HG03521 (cell line): ENCODE data around the gene EPHB1.

Experiments
- ATAC-seq: cut with Tn5 transposase; IDR thresholded peaks from one replicate; pipeline ENCODE4 v1.9.1; 2021; ENCODE audit warnings: mild to moderate bottlenecking, moderate library complexity; ENCODE audit not compliant: unreplicated experiment

The EPHB1 gene

DNA sequence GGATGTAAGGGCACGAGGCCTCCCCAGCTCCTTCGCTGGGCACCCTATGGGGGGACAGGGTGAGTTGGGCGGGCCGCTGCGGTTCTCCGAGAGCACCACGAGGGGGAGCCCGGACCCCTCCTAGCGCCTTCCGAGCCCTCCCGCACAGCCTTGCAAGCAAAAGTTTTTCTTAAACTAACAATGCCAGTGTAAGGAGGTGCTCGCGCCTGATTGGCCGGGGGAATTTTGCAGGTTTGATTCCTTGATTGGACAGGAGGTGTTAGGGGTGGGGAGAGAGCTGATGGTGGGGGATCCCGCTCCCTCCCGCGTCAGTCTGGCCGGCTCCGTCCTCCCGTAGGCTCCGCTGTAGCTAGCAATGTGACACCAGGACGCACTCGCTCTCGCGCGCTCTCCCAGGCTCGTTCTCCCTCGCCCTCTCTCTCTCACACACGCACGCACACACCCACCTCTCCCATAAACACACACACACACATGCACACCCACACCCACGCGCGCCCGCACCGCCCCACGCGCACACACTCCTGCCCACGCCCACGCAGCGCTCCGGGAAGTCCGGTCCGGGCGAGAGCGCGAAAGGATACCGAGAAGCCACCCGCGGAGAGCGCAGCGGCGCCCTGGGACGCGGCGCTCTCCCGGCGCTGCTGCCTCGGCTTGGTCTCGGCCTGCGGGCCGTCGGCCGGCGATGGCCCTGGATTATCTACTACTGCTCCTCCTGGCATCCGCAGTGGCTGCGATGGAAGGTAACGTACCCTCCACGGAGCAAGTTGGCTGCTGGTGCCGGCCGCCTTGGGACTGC lies at the start of gene EPHB1:
Gene EPHB1, plus strand, starts transcription at position 311 of the 796 bp plus-strand sequence.
- peak; percentile 70 for ATAC-seq

DNA sequence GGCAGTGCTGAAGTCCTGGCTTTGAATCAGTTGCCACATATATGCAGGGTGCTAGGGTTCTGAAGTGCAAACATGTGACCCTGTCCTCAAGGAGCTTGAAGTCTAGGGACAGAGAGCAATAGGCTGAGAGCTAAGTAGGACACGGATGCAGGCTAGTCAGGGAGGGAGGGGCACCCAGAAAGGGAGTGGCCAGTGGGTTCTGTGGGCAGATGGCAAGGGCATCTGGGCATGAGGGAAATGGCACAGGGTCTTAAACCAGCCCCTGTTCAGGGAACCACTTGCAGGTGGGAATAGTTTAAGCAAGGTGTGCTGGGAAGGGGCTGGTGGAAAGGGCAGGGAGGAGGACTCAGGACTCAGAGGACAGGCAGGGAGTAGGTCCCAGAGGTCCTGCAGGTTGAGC lies 46.4 kb upstream of the EPHB1 start:
- no peak for ATAC-seq

DNA sequence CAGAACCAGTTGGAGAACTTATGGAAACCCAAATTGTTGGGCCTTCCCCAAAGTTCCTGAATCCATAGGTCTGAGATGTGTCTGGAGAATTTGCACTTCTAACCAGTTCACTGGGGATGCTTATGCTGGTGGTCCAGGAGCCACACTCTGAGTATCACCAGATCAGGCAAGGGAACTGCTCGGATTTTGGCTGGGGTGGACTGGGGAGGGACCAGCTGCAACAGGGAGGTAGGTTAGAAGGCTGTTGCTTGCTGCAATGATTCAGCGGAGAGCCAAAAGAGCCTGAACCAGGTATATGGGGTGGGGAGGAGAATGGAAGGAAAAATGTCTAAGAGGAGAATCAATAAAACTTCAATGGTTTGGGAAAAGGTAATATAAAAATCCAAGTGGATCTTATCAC lies 45.9 kb upstream of the EPHB1 start:
- ATAC-seq = no peak

DNA sequence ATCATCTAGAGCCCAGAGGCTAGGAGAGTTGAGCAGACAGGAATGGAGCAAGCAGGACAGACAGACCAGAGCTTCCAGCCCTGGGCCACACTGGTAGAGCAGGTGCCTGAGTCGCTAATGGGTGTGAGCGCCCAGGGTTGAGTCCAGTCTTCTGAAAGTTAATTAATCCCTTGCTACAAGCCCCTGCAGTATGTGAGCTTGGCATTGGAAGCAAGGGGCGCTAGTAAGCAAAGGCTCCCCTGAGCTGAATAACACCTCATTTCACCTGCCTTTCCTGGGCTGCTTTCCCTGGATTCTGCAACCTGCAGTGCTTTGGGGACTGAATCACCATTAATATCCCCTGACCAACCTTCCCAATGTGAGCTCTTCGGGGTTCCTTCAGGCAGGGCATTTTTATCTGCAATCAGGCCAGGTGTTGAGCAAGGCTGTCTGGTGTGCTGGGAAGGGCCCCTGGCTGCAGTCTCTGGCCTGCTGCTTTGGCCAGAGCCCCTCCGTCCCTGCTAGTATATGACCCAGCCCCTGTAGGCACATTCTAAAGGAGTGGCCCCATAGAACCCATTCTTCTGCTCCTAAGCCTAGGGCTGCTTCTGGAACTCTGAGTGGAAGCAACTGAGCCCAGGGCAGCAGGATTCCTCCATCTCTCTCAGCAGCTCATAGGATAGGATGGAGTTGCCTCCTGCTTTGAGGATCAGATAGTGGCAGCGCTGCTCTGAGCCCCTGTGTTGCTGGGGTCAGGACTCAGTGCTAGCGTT lies 45.1 kb upstream of the EPHB1 start:
- no peak for ATAC-seq

DNA sequence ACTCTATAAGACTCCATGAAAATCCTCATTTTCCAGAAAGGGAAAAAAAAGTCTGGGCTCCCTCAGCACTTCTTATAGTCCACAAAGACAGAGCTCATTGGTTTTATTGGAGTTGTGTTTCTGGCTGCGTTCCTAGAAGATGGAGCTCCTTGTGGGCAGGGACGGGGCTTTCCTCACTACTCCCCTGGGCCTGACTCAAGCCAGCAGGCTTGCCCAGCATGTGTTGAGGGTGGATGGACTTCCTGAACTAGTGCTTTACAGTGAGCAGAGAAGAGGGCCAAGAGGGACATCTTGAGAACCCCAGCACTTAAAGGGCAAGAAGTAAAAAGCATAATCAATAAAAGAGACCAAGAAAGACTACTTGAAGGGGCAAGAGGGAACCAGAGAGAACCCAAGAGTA lies 43.2 kb upstream of the EPHB1 start:
- no peak for ATAC-seq

DNA sequence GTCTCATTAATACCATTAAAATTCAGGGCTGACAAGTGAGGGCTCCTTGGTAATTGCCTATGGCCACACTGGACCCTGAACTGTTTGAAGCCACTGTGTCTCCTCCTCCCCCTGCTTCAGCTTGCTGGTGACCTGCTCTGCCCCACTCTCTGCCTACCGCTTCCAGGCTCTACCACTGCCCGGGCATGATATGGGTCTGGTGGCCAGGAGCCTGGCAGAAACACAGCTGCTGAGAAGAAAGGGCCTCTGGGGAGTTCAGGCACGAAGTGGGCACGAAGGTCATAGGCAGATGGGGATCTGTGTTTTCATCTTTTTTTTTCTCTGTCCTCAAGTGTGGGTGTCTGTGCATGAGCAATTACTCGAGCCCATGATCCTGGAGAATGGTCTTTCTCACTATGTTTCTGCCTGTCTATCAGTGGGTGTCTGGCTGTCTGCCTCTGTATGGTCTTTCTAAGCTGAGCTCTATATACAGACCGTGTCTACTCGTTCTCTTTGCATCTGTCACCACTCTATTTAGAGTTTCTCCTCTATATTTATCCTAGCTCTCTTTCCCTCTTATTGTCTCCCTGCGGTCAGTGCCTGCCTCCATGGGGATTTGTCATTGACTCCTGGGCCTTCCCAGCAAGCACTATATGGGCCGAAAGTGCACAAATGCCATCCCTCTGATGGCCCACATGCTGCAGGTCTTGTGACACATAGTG lies 42.1 kb upstream of the EPHB1 start:
- ATAC-seq = no peak

DNA sequence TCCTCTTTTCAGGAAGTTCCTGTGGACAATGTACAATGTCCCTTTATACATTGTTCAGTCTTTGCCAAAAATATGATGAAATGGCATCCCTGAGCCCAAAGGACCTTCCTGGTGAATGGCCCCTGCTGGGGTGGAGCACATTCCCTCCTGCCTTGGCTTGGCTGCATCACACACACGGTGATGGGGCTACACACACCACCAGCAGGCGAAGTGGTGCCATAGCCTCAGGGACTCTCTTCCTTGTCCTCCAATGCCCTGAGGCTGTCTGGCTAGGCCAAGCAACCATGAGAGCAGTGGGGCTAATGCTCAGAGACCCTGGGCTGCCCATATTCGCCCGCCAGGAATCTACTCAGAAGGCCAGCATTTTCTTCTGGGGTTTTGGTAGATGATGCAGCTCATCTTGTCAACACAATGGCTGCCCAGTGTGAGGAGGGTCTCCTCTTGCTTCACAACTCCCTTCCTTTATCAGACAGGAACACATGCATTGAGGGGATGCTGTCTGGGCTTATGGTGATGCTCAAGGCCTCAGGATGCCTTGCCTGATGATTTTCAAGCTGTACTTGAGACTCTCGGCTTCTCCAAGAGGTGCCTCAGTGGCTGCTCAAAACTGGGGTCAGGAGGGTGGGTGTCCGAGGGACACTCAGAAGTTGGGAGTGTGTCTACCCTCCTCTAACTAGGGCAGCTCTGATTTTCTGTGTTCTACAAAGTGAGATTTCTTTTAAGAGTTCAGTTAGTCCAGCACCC lies 40.9 kb upstream of the EPHB1 start:
- ATAC-seq = no peak

DNA sequence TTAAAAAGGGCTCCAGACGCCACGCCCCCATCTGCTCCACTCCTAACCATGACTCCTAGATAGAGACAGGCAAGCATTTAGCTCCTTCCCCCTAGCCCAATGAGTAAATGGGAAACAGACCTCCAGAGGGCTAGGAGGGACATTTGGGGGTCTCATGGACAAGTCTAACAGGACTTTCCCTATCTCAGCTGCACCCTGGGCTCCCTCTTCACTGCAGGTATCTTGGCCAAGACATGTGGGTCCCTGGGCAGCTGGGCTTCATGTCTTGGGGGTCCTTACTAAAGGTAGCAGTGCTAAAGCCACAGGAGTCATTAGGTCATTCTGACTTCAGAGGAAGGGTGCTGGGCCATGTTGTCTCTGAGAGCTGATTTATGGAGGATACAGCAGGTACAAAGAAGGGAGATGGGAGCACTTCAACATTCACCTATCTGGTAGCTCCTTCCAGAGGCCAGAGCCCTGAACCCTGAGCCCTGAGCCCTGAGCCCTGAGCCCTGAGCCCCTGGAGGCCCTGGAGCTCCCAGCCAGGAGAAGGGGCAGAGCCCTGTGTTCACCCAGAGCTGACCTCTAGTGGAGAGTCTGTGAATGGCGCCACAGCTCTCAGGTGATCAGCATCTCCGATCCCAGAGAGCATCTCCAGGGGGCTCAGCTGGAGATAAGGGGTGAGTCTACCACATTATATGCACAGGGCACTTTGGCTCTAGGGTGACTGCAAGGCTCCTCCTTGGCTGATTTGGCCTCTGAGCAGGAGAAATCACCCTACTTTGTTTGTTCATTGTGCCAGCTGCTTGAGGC lies 40.1 kb upstream of the EPHB1 start:
- ATAC-seq = peak; percentile 78

DNA sequence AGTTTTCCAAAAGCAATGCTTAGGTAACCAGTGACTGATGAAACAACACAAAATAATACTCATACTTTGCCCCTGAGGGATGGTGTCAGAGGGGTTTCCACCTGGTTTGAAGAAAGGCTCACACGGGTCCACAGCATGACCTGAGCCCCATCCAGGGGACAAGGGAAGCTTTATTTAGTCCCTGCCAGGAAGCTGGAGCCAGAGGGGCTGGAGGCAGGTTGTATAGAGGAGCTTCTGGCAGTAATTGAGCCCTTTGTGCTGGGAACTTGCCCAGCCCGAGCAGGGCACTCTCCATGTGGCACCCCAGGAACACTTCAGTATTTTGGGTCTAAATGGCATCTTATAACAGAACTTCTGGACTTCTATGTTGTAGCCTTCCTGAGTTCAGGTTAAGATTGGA lies 39.2 kb upstream of the EPHB1 start:
- ATAC-seq = no peak

DNA sequence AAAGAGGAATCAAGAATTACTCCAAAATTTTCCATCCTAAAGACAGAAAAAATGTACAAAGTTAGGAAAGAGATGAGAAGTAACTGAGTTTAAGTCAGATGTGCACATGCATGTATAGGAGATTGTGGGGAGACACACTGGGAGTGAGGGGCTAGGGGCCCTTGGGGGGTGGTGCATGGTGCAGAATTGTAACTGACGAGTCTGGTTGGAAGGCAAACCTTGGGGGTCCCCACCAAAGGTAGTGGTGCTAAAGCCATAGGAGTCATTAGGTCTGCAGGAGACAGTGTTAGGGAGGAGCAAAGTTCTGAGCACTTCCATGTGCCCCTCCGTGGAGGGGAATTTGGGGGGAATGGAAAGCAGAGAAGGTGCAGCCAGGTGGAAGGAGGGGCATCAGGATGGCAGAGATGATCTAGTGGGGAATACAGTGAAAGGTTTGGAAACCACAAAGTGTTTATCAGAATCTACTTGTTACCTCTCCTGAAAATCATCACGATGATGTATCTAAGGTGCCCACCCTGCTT lies 37.5 kb upstream of the EPHB1 start:
- ATAC-seq = no peak

DNA sequence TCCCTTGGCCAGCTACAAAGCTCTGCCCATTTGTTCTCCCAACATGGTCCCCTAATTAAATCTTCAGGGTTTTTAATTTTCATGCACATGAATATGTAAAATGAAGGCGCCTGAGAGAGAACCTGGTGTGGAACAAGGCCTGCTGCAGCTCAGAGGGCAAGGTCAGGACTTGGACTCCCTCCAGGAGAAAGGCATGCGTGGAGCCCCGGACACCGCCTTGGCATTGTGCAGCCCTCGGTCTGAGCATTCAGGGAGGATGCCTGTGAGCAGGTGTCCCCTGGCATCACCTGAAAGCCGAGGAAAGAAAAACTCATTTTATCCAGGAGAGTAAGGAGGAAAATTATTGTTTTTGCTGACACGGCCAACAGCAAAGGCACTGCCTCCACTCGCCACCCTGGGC lies 33.8 kb upstream of the EPHB1 start:
- no peak for ATAC-seq

DNA sequence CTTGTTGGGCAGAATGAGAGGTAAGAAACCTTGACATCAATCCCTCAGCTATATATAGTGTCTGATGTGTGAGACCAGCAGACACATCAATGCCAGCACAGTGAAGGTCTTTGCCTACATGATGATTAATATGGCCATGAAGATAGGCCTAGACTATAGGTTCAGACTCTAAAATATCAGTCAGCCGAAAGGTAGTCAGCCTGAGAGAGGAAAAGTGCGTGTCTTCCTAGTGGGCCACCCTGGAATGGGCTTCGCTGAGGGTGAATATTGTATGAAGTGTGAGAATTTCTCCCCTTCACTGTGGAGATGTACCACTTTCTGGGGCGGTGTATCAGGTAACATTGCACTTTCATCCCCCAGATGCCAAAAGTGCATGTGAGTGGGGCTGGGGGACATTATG lies 33.0 kb upstream of the EPHB1 start:
- no peak for ATAC-seq

DNA sequence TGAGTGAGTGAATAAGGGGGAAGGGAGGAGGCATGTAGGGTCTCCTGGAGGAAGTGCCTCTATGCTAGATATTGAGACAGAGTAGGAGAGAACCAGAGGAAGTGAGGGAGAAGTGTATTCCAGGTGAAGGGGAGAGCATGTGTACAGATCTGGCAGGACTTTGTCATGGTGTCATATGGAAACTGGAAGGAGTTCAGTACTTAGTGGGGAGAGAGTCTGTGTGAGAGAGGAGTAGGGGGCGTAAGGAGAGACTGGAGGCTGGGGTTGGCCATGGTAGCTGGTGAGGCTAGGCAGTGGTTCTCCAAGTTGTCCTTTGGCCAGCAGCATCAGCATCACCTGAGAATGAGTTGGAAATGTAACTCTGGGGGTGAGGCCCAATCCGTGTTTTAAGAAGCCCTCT lies 29.6 kb upstream of the EPHB1 start:
- no peak for ATAC-seq

DNA sequence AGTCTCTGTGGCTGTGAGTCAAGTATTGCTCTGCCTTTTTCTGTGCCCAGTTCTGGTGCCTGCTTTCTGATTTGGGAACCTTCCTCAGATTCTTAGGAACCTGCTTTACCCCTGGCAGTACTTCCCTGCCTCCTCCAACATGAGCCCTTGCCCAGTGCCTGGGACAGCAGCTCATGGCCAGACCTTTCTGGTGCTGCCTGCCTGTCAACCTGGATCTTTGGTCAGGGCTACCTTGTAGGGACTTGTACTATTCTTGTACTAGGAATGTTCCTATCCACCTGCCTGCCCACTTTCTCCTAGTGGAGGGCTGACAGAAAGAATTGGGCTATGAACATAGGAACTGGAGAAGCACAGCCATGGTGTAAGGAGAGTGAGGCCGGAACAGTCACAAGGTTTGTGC lies 28.8 kb upstream of the EPHB1 start:
- ATAC-seq = no peak

DNA sequence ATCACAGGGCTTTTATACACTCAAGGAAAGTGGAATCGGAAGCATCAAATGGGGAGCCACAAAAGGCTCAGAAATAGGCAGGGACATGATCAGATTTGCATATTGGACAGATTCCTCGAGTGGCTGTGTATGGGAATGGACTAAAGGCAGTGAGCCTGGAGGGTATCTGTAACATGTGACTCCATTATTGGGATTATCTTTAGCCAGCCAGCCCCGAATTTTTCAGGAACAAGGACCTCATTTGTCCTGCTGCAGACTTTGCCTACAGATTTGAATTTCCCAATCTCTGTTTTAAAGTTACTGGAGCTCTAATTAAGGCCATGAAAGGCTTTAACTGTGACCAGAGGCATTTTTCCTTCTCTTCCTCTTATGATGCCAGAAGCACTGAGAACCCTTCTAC lies 26.9 kb upstream of the EPHB1 start:
- ATAC-seq = no peak

DNA sequence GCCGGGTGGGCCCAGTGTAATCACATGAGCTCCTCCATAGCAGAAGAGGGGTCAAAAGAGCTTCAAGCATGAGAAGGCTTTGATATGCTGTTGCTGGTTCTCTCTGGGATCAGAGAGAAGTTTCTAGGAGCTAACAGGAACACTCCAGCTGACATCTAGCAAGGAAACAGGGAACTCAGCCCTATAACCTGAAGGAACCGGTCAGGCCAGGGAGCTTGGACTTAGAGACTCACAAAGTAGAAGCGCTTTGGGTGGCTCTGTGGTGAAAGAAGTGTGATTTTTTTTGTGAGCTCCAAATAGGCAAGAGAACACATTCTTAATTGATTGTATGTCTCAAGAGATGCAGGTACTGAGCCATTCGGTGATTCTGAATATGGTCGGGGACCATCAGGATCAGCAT lies 26.2 kb upstream of the EPHB1 start:
- ATAC-seq = no peak

DNA sequence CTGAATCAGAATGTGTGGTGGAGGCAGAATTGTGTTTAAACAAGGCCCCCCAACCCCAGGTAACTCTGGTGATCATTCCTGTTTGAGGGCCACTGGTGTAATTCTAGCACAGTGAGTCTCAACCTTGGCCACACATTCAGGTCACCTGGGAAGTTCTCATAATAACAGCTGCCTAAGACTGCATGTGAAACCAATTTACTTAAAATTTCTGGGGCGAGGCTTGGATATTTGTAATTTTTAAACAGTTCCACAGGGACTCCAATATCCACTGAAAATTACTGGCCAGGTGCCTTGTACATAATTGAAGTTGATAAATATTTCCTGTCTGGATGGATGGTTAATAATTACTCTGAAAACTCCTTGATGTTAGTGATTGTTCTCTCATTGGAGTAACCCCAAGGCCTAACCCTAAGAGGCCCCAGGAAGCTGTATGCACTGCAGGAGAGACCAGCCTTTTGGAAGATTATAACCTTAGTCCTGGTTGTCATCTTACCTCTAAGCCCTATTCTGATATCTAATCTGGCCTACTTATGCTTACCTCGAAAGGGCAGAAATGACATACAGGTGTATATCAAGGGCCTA lies 25.7 kb upstream of the EPHB1 start:
- no peak for ATAC-seq

DNA sequence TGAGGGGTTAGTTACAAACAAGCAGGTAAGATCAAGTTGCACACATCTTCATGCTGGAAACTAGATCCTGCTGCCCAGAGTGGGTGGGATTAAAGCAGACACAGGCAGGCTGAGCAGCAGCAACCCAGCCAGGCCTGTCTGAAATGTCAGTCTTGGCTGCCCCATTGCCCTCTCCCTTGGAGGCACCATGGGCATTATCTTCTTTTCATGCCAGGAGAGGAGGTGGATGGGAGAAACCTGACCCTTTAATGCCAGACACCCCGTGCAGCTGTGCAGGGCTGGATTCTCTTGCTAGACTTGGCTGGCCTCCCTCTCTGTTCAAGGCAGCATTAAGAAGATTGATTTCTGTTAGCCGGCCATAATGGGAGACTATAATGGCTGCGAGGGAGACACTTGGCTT lies 23.0 kb upstream of the EPHB1 start:
- ATAC-seq = no peak

DNA sequence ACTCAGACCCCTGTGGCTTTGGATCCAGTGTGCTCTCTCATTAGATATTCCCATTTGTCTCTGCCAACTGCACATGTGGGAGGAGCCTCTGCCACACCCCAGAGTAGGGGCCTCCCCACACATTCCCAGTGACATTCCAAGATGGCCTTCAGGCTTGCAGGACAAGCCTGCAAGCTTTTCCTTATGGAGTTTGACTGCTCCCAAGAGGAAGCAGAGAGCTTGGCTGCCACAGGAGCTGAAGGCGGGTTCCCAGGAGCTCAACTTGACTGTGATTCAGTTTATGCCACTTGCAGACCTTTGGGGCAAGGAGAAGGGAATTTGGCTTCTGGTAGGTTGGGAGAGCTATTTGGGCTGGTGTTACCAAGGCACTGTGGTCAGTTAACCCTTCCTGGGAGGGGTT lies 22.5 kb upstream of the EPHB1 start:
- no peak for ATAC-seq

DNA sequence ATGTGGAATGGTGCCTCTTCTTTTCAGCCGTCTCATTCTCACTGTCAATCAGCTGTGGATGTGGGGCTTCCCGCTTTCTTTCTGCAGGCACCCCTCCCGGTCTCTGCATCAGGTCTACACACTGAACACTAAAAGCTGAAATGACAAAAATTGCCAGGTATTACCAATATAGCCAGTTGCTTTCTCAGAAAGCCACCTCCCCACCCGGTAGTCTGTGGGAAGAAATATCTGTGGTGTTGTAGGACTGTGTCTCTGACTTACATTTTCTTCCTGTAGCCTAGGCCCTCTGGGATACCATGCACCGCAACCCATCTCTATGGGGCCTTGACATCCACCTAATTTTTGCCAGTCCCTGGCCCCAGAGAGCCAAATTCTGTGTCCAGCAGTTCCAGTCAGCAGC lies 19.2 kb upstream of the EPHB1 start:
- ATAC-seq = no peak
